HG02571 (cell line): ENCODE measurements around the gene NLRP2B.
"Not testable (repeated sequence)": the region's sequence is repeated elsewhere in the genome, so short reads cannot be mapped to it uniquely, and the experiment has no call there.

ENCODE experiments used
- ATAC-seq: cut with Tn5 transposase; IDR thresholded peaks from one replicate; pipeline ENCODE4 v1.9.1; 2021; ENCODE audit warnings: mild to moderate bottlenecking, moderate library complexity; ENCODE audit not compliant: unreplicated experiment

The NLRP2B gene

GRCh38 chrX:57680160-57680559 is at the start of gene NLRP2B:
Gene NLRP2B, minus strand, starts transcription at chrX:57680260.
- ATAC-seq: no peak

GRCh38 chrX:57725995-57726394 is 45.9 kb upstream of the NLRP2B start:
- not testable (repeated sequence) for ATAC-seq

- no peak for ATAC-seq
These were observed 1.3 kb upstream of the NLRP2B start for GRCh38 chrX:57681341-57681740.

GRCh38 chrX:57678686-57679428 is 1.2 kb downstream of the NLRP2B start:
- ATAC-seq: no peak

- no peak for ATAC-seq
These were observed 2.8 kb downstream of the NLRP2B start for GRCh38 chrX:57677132-57677858.

- no peak for ATAC-seq
These were observed 4.7 kb downstream of the NLRP2B start for GRCh38 chrX:57675320-57675719.

- ATAC-seq: no peak
These were observed 5.2 kb downstream of the NLRP2B start for GRCh38 chrX:57674861-57675260.

- ATAC-seq: no peak
These were observed 10.1 kb downstream of the NLRP2B start for GRCh38 chrX:57669961-57670360.

- ATAC-seq: no peak
These were observed 13.1 kb downstream of the NLRP2B start for GRCh38 chrX:57667010-57667409.

GRCh38 chrX:57655065-57655464 is 25.0 kb downstream of the NLRP2B start:
- ATAC-seq: no peak

- no peak for ATAC-seq
These were observed 27.4 kb downstream of the NLRP2B start for GRCh38 chrX:57652705-57653104.

- no peak for ATAC-seq
These were observed 28.7 kb downstream of the NLRP2B start for GRCh38 chrX:57651169-57651919.

- ATAC-seq: no peak
These were observed 33.0 kb downstream of the NLRP2B start for GRCh38 chrX:57647020-57647419.

- ATAC-seq: no peak
These were observed 36.4 kb downstream of the NLRP2B start for GRCh38 chrX:57643698-57644097.

- no peak for ATAC-seq
These were observed 38.7 kb downstream of the NLRP2B start for GRCh38 chrX:57641338-57641737.

GRCh38 chrX:57640674-57641016 is 39.4 kb downstream of the NLRP2B start:
- no peak for ATAC-seq

GRCh38 chrX:57629438-57629837 is 50.6 kb downstream of the NLRP2B start:
- ATAC-seq: not testable (repeated sequence)
